GM19438 (cell line): Measurements from ENCODE around the gene RIC3.
"Not testable (repeated sequence)": the region's sequence is repeated elsewhere in the genome, so short reads cannot be mapped to it uniquely, and the experiment has no call there.

ENCODE experiments used
- ATAC-seq: cut with Tn5 transposase; IDR thresholded peaks from one replicate; pipeline ENCODE4 v1.9.1; 2021; ENCODE audit warnings: low read depth; ENCODE audit not compliant: unreplicated experiment

Gene RIC3

DNA sequence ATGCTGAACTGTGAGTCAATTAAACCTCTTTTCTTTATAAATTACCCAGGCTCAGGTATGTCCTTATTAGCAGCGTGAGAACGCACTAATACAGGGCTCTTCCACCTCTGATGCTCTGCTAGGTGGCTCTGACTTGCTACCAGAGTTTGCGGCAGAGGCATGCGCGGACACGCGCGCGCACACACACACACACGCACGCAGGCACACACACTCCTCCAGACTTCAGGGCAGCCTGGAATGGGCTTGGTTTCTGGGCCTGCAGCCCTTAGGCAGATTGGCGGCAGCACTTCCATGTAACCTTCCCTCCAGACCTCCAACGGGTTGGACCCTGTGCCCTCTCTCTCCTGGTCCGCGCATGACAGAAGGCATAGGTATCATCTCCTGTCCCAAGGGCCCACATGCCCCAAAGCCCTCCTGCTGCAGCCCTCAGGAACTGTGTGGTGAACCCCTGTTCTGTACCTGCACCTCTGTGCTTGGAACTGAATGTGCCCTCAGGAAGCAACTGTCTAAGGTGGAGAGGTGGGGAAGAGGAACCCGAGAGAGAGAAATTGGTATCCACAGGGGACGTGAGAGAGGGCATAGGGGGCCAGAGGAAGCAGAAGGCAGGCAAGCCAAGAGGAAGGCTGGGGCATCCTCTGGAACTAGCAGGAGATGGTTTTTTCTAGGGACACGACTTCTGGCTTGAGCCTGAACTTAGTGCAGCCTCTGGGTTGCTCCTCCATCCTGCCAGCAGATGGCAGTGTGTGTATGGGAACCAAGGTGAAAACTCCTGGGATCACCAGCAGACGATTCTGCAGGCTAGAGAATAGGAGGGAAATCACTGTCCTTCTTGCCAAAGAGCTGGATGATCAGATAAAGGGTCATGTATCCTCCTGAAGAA is 23.4 kb upstream of the RIC3 start:
- ATAC-seq = peak; percentile 70

DNA sequence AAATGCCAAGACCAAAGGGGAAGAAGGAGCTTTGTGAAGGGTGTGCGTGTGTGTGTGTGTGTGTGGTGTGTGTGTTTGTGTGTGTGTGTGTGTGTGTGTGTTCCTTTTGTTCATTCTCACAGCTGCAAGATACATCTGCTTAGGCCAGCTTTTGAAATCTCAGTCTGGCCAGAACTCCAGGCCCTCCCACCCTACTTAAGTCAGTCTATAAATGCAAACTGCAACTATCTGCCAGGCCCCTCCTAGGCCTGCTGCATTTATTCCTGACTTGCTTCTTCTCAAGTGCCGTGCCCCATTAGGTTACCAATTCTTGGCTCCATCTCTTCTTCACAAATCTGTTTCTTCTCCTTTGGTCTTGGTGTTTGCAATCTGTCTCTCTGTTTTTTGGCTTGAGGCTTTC is 21.6 kb upstream of the RIC3 start:
- no peak for ATAC-seq

DNA sequence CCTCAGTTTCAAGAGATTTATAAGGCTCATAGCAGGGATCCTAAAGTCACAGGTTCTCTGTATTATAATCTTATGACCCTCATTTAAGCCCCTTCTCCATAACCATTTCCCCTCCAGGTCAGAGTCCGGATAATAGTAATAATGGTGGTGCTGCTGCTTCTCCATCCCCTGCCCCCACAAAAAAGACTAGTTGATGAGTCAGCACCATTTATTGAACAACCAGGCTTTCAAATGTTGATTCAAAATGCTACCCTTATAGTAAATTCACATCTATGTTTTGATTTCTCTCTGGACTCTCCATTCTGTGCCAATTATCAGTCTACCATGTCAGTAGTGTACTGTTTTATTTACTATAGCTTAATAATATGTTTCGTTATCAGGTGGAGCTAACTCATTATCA is 17.6 kb upstream of the RIC3 start:
- ATAC-seq = no peak

DNA sequence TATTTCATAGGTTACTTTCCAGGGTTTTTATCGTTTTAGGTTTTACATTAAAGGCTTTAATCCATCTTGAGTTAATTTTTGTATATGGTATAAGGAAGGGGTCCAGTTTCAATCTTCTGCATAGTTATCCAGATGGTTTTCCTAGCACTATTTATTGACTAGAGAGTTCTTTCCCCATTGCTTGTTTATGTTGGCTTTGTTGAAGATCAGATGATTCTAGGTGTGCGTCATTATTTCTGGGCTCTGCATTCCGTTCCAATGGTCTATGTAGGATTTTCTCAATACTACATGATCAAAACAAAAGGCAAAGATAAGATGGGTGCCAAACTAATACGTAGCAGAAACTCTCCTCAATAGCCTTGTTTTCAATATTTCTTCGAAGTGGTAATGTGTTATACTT is 14.3 kb upstream of the RIC3 start:
- no peak for ATAC-seq

DNA sequence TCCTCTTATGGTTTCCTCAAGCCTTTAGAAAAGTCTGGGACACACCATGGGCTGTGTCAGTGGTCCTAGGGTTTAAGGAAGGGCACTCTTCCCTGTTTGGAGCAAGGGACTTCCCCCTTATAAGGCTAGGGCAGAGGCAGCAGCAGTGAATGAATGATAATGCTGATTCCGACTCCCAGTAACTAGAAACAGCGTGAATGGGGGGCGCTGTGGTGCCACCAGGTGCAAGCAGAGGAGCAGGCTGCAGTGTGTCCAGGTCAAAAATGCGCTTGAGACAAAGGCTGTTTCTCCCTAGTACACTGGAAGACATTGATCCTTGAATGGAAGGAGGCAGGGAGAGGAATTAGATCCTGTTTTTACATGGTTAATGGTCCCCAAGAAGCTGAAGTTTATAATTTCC is 11.6 kb upstream of the RIC3 start:
- no peak for ATAC-seq

DNA sequence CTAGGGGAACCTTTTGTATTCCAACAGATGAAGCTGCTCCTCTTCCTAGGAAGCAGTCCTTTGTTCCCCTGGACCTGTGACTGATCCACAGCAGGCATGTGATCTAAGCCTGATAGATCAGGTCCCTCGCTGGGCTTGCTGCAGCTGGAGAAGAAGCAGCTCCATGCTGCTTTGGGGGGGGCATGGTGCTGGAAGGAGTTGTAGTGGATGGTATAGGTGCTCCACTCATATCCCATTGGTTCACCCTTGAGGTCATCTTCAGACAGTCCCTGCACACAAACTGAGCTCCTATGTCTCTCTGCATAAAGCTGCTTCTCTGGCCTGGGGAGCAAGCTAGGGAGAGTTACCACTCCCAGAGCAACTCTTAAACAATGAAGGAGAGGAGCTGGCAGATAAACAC is 9.5 kb upstream of the RIC3 start:
- no peak for ATAC-seq

DNA sequence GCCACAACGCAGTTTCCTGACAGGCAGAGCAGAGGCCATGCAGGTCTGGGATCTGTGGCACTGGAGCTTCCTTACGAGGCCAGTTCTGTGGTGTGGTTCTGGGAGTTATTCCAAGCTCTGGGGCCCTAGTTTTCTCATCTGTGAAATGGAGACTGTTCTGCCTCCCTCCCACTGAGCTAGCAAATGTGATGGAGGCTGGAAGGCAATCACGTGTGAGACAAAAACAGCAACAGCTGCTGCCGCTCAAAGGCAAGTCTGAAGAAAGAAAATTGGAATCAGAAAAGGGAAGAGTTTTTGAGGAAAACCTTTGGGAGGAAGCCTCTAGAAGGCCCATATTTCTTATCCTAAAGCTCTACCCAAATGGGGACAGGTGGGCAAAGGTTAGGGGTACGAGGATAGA is 8.3 kb upstream of the RIC3 start:
- no peak for ATAC-seq

DNA sequence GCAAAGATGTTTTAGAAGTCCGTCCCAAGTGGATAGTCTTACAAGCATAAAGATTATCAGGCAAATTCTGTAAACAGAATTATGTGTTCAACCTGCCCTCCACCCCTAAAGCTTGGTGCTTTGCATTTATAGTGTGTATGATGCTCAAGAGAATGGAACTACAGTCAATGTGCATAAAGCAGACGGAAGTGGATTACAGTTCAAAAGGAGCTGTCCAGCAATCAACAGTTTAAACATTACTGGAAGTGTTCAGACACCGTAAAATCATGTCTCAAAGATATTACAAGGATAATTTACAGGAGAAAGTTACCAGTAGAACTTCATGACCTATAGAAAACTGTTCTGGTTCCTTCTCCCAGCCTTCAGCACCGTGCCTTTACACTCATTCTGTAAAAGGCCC is 1.0 kb downstream of the RIC3 start:
- ATAC-seq = no peak

DNA sequence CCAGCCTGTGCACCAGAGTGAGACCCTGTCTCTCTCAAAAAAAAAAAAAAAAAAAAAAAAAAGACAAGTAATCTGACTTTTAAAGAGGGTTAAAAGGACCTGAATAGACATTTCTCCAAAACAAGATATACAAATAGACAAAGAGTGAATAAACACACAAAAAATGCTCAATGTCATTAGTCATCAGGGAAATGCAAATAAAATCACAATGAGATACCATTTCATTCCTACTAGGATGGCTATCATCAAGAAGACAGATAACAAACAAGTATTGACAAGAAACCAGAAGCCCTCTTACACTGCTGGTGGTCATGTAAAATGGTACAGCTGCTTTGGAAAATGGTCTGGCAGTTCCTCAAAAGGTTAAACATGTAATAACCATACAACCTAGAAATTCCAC is 4.1 kb downstream of the RIC3 start:
- ATAC-seq = no peak

DNA sequence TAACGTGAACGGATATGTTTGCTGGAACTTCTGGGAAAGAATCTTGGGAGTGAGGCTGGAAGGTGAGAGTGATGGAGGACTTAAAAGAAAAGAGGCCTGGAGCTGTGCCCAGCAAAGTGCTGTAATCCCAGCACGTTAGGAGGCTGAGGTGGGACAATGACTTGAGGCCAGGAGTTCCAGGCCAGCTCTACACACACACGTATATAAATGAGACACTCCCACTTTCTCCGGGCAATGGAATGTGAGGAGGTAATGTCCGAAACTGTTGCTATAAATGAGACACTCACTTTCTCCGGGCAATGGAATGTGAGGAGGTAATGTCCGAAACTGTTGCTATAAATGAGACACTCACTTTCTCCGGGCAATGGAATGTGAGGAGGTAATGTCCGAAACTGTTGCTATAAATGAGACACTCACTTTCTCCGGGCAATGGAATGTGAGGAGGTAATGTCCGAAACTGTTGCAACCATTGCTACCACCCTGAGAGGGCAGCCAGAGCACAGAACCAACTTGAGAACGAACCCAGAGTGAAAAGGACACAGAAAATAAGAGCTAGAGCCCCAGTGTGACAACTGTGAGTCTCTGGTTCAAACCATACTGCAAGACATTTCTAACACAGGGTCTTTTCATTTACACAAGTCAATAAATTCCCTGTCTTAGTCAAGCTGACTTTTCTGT is 7.1 kb downstream of the RIC3 start:
- not testable (repeated sequence) for ATAC-seq

DNA sequence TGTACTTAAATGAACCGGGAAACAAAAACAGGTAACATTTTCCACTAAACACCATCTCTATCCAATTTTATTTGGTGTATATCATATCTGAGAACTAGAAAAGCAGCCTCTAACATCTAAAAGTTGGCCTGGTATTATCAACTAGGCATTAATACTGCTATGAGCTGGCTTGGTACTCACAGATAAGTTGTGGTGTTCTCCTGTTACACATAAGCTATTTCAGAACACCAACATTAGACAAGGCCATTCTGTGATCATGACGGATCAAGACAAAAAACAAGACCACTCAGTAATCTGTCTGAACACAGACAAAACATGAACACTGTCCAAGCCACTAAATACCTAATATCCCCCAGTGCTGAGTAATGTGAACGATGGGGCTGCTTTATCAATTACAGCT is 11.9 kb downstream of the RIC3 start:
- no peak for ATAC-seq

DNA sequence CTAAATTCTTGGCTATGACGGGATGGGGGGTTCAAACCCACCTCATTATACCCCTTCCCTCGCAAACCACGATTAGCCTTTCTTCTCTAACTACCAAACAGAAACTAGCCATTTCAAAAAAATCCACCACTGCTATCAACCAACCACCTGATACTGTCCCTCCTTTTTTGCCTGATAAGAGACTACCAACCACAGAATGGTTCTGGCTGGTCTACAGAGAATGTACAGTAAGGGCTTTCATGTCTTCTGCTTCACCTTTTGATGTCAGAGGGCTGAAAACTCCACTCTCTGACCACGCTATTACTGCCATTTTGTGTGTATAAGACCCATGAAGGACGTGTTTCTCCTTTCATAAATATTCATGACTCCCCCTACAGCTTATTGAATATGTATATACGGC is 19.1 kb downstream of the RIC3 start:
- no peak for ATAC-seq

DNA sequence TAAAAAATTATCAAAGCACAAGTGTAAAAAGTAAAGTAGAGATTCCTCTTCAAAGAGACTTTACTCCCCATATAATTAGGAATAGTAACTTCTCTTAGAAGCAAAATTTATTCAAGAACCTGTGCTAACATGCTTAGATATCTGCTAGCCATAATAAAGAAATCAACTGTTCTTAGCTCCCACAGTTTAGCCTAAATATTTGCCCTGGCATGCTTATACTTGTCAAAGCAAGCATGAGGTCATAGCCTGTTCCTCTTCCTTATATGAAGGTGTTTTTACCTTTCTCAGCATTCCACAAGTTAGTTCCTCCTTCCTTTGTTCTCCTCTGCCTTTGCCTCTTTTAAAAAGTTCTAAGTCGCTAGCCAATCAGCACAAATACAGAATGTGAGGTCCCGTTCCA is 30.3 kb downstream of the RIC3 start:
- ATAC-seq = no peak

DNA sequence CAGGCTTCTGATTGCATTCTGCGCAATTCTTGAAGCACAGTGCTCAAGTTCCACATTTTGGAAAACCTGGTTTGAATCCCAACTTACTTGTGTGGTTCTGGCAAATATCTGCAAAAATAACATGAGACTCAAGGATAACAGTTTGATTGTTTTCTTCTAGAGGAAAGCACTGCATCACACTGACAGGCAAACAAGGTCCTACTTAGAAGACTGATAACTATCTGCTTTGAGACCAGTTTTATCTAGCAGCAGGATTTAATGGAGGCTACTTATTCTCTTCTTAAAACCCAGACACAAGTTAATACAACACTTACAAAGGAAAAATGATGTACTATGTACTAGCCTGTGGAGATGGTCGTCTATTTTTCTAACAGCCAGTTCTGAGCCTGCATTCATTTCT is 41.4 kb downstream of the RIC3 start:
- no peak for ATAC-seq

DNA sequence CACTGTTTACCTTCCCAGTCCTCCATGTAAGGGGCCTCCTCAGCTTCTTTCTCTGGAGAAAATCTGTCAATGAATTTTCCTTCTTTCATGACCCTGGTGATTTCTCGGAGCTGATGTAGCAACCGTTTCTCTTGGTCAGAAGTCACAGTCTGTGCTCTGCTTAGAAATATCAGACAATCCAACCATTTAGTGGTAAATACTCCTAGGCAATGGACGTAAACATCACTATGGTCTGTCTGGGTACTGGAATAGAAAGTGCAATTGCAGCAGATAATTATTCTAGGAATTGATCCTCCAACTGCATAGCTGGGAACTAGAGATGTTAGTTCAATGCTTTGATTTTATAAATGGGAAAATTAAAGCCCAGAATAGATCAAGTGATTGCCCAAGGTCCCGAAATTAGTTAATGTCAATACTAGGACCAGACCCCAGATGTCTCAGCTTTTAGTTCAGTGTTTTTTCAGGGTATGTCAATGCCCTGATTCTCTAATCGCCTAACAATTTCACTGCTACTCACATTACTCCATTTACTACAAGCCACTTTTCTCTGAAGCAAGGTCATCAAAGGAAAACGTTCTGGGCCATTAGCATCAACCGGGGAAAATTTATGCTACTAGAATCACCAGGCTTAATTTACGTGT is 42.1 kb downstream of the RIC3 start:
- ATAC-seq = no peak

DNA sequence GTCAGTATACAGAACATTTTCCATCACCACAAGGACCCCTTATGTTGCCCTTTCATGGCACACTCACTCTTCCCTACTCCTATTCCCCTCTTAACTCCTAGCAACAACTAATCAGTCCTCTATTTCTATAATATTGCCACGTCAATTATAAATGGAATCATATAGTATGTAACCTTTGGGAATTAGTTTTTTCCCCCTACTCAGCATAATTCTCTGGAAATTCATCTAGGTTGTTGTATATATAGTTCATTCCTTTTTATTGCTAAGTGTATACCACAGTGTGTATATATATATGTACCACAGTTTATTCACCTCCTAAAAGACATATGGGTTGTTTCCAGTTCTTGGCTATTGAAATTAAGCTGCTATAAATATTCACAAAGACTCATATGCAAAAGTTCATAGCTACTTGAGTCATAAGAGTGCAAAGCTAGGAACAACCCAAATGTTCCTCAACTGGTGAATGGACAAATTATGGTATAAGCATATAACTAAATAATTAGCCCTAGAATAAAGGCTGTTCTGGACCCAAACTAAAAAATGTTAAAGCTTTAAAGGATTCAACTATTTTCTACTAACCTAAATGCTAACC is 46.6 kb downstream of the RIC3 start:
- no peak for ATAC-seq

DNA sequence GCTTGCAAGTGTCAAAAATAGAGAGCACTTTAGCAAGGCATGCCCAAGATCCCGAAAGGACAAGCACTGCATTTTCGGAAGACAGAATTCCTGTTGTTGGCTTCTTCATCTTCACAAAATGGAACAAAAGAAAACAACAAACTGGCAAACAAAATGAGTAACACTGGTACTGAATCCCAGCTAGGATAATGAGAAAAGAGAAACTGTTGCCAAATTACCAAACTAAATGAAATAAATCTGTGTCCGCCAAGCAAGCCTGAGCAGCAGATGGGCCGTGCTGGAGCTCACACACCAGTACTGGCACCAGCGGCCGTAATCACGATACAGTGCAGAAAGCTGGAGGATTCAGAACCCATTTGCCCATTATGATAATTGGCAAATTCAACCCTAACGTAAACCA is 57.2 kb downstream of the RIC3 start:
- no peak for ATAC-seq

DNA sequence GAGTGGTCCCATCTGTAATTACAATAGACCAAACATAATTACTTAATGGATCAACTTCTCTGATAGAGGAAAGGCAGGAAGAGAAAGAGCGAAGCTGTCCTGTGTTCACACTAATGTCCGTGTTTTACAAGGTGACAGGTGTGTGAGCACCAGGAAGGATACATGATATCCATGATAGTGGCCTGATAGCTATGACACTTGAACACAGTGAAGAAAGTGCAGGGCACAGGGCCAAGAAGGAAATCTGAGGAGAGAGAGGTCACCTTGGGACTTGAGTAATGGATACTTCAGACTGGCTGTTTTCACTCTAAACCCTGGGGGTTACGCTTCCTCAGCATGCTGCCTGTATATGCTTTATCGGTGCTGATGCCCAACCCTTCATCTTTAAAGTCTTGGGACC is 58.4 kb downstream of the RIC3 start:
- ATAC-seq = no peak

DNA sequence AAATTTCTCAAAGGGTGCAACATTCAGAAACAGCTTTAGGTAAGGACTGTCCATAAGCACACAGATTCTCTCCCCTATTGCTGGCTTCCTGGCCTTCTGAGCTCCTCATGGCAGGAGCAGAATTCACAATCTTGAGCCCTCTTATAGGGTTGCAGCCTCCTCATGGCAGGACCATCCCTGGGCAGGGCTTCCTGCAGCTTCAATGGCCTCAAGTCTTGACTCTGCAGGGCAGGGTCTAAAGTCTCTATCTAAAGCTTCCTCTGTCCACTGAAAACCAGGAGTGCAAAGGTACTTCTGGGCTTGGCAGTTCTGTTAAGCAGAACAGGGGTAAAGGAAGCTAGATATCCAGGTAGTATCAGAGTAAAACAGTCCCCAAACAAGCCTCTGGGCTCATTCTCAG is 59.1 kb downstream of the RIC3 start:
- no peak for ATAC-seq

DNA sequence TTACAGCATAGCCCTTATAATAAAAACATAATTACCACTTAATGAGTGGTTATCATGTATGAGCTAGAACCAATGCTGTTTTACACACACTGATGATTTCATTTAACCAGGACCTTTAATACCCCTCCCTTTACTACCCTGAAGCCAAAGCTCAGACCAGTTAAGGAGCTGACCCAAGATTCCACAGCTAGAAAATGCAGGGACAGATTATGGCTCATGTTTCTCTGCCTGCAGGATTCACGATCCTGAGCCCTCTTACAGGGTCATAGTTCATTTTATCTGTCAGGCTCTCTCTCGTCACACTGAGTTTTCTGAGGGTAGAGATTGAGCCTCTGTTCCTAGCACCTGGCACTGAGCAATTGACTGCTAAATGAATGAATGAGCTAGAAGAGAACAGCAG is 60.4 kb downstream of the RIC3 start:
- ATAC-seq = no peak

DNA sequence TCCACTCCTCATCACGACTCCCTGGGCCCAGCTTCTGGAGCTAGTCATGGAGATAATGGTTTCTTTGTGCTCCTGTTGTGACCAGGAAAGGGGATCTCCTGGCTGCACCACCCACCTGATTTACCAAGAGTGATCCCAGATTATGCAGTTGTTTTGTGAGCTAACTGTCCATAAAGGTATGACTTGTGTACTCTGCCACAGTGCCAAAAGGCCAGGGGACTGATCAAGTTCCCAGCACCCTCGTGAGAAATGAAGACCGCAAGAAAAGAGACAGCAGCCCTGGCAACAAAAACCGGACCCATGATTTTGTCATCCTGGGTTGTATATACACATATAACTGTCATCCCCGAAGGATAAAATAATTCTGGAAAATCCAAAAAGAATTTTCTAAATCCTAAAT is 61.2 kb downstream of the RIC3 start:
- ATAC-seq = no peak
